ENCODE results near the gene RALGAPB.

- TF ChIP-seq MAFK (IDR thresholded peaks at IDR 0.05; ENCODE audit: partially characterized antibody), result no peak
- TF ChIP-seq, protein P1, sequence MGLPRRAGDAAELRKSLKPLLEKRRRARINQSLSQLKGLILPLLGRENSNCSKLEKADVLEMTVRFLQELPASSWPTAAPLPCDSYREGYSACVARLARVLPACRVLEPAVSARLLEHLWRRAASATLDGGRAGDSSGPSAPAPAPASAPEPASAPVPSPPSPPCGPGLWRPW (IDR thresholded peaks at IDR 0.05), result no peak
- TF ChIP-seq CTCF (IDR thresholded peaks at IDR 0.05), result no peak
Observed at GRCh38 chr20:38591474-38592410, 119.1 kb downstream of the RALGAPB start.

Data from A549 (cell line).